OCI-LY1 (cell line): ENCODE results near the gene MTHFD1L.

Experiments used
- H2AFZ ChIP-seq: fragments of 200-600 bp; sonication (generic), shearing (Covaris generic); 2 replicates; pipeline ENCODE4 v1.6.0; 2014; ENCODE audit warnings: antibody characterized with exemption, mild to moderate bottlenecking, low read length
- H3F3A ChIP-seq: fragments of 200-600 bp; sonication (generic), shearing (Covaris generic); 2 replicates; pipeline ENCODE4 v1.6.0; 2014; ENCODE audit warnings: mild to moderate bottlenecking, antibody characterized with exemption, low read length, moderate library complexity; ENCODE audit not compliant: insufficient read depth
- H3K27ac ChIP-seq: fragments of 200-600 bp; sonication (generic); 2 replicates; pipeline ENCODE4 v1.5.1; 2014; ENCODE audit warnings: low read length, mixed run types, mild to moderate bottlenecking, low read depth; ENCODE audit not compliant: poor library complexity, severe bottlenecking
- H3K27me3 ChIP-seq: fragments of 200-600 bp; sonication (generic); 2 replicates; pipeline ENCODE4 v1.6.0; 2014; ENCODE audit warnings: antibody characterized with exemption, mild to moderate bottlenecking, low read length, moderate library complexity; ENCODE audit not compliant: insufficient read depth
- H3K36me3 ChIP-seq: fragments of 200-600 bp; sonication (generic); 2 replicates; pipeline ENCODE4 v1.6.1; 2014; ENCODE audit warnings: mild to moderate bottlenecking, antibody characterized with exemption, low read length, moderate library complexity, mixed read lengths; ENCODE audit not compliant: insufficient read depth
- H3K4me1 ChIP-seq: fragments of 200-600 bp; sonication (generic); 2 replicates; pipeline ENCODE4 v1.5.1; 2014; ENCODE audit warnings: mild to moderate bottlenecking, low read length, moderate library complexity; ENCODE audit not compliant: insufficient read depth, severe bottlenecking
- H3K4me2 ChIP-seq: fragments of 200-600 bp; sonication (generic), shearing (Covaris generic); 2 replicates; pipeline ENCODE4 v1.6.1; 2014; ENCODE audit warnings: low read length
- H3K4me3 ChIP-seq: fragments of 200-600 bp; sonication (generic); 2 replicates; pipeline ENCODE4 v1.5.1; 2014; ENCODE audit warnings: low read length, low read depth, mild to moderate bottlenecking, mixed read lengths; ENCODE audit not compliant: poor library complexity, severe bottlenecking
- H3K79me2 ChIP-seq: fragments of 200-600 bp; shearing (Covaris generic); 2 replicates; pipeline ENCODE4 v1.6.1; 2016; ENCODE audit warnings: mixed run types, low read length, mixed read lengths; ENCODE audit not compliant: insufficient read depth
- H3K9ac ChIP-seq: fragments of 200-600 bp; sonication (generic), shearing (Covaris generic); 2 replicates; pipeline ENCODE4 v1.6.1; 2014; ENCODE audit warnings: mild to moderate bottlenecking, low read length, mixed read lengths
- H3K9me2 ChIP-seq: fragments of 200-600 bp; sonication (generic), shearing (Covaris generic); 2 replicates; pipeline ENCODE4 v1.6.1; 2014; ENCODE audit warnings: low read depth, mild to moderate bottlenecking, low read length, mixed read lengths
- H3K9me3 ChIP-seq: fragments of 200-600 bp; shearing (Covaris generic); 2 replicates; pipeline ENCODE4 v1.6.1; 2014; ENCODE audit warnings: low read length, mixed read lengths
- H4K20me1 ChIP-seq: fragments of 200-600 bp; sonication (generic), shearing (Covaris generic); 2 replicates; pipeline ENCODE4 v1.6.0; 2016; ENCODE audit warnings: mild to moderate bottlenecking, low read length; ENCODE audit not compliant: insufficient read depth
- CTCF ChIP-seq: fragments of 200-600 bp; sonication (generic), shearing (Covaris generic); IDR thresholded peaks from 2 replicates; pipeline ENCODE4 v1.5.1; 2017; ENCODE audit warnings: mild to moderate bottlenecking, antibody characterized with exemption, low read length, moderate library complexity, mixed read lengths
- EZH2 ChIP-seq: fragments of 200-600 bp; sonication (generic), shearing (Covaris generic); IDR thresholded peaks from 2 replicates; pipeline ENCODE4 v1.8.0; 2017; ENCODE audit warnings: borderline replicate concordance, mixed run types, mild to moderate bottlenecking, antibody characterized with exemption, low read length, moderate library complexity, mixed read lengths

The MTHFD1L gene

GRCh38 chr6:151107897-151108427 is 242.5 kb downstream of the MTHFD1L start:
- Histone ChIP-seq H3K4me1 (no peaks in the 10 kb centered on the region), H3K9me2 (no peaks in the 10 kb centered on the region), H2AFZ (no peak overlapping the region), H3K9ac (no peak overlapping the region), H3K4me3 (no peak overlapping the region), H3K27ac (no peak overlapping the region), H3K4me2 (no peak overlapping the region), H3K79me2 (no peaks in the 10 kb centered on the region), H3K9me3 (no peaks in the 10 kb centered on the region), H4K20me1 (no peaks in the 10 kb centered on the region), H3K36me3 (no peaks in the 10 kb centered on the region), H3F3A (no peaks in the 10 kb centered on the region), H3K27me3 (no peaks in the 10 kb centered on the region)
- TF ChIP-seq CTCF (no peak), EZH2 (no peak)

- Histone ChIP-seq H3K36me3 (no peaks in the 10 kb centered on the region), H3K27me3 (no peaks in the 10 kb centered on the region), H3K4me3 (no peak overlapping the region), H3K27ac (no peak overlapping the region), H3K4me2 (no peak overlapping the region), H3F3A (no peaks in the 10 kb centered on the region), H3K4me1 (no peaks in the 10 kb centered on the region), H4K20me1 (no peaks in the 10 kb centered on the region), H3K9me2 (no peaks in the 10 kb centered on the region), H3K9ac (no peak overlapping the region), H3K79me2 (no peaks in the 10 kb centered on the region), H2AFZ (no peak overlapping the region), H3K9me3 (no peaks in the 10 kb centered on the region)
- TF ChIP-seq CTCF = no peak
- no peak for TF ChIP-seq EZH2
These were observed 243.0 kb downstream of the MTHFD1L start for GRCh38 chr6:151108548-151108947.

GRCh38 chr6:151109361-151109760 is 243.9 kb downstream of the MTHFD1L start:
- Histone ChIP-seq H3K27me3 (no peaks in the 10 kb centered on the region), H3K9me2 (no peaks in the 10 kb centered on the region), H3K4me1 (no peaks in the 10 kb centered on the region), H3K4me3 (no peak overlapping the region), H3K27ac (no peak overlapping the region), H3K79me2 (no peaks in the 10 kb centered on the region), H2AFZ (no peak overlapping the region), H4K20me1 (no peaks in the 10 kb centered on the region), H3K36me3 (no peaks in the 10 kb centered on the region), H3F3A (no peaks in the 10 kb centered on the region), H3K4me2 (no peak overlapping the region), H3K9me3 (no peaks in the 10 kb centered on the region), H3K9ac (no peak overlapping the region)
- TF ChIP-seq EZH2 (no peak), CTCF (no peak)
